Hematopoietic multipotent progenitor cell (in vitro differentiated cells): ENCODE data around the gene ZDHHC14. TPM values are rescaled to one million over a fixed set of nuclear protein-coding genes. Genes with fewer than 3 reads are reported as not detected.

Experiments
- DNase-seq, 3 donors: peaks; one replicate each; pipeline ENCODE4 v3.0.0-alpha.2; 2011 to 2015; ENCODE audit warnings: low read depth in 2 of 3, low spot score in 2 of 3
- total RNA-seq: library from RNA; depleted of rRNA; stranded (reverse); fragments of >200 nt; gene quantifications from one replicate; pipeline ENCODE4 v1.2.3, GENCODE V29; 2012

ZDHHC14 gene
- total RNA-seq, 1 donor, result 5.9 TPM

- no peak for DNase-seq
Measured at GRCh38 chr6:157511682-157512381, 130.8 kb downstream of the ZDHHC14 start.

- DNase-seq, result no peak
Measured at GRCh38 chr6:157512382-157512682, 131.3 kb downstream of the ZDHHC14 start.

- no peak for DNase-seq
Measured at GRCh38 chr6:157513004-157513603, 132.1 kb downstream of the ZDHHC14 start.

GRCh38 chr6:157513619-157514485, 132.9 kb downstream of the ZDHHC14 start:
- no peak for DNase-seq

- DNase-seq, result peak in 2 of 3 donors; percentile 92 to 93
Measured at GRCh38 chr6:157514659-157515496, 133.9 kb downstream of the ZDHHC14 start.

- DNase-seq, result no peak
Measured at GRCh38 chr6:157516319-157517026, 135.5 kb downstream of the ZDHHC14 start.

GRCh38 chr6:157517601-157518359, 136.8 kb downstream of the ZDHHC14 start:
- no peak for DNase-seq

- no peak for DNase-seq
Measured at GRCh38 chr6:157518397-157519250, 137.6 kb downstream of the ZDHHC14 start.

- no peak for DNase-seq
Measured at GRCh38 chr6:157519255-157520116, 138.5 kb downstream of the ZDHHC14 start.

- no peak for DNase-seq
Measured at GRCh38 chr6:157520117-157520406, 139.1 kb downstream of the ZDHHC14 start.

- peak in 1 of 3 donors; percentile 21 for DNase-seq
Measured at GRCh38 chr6:157520596-157521361, 139.8 kb downstream of the ZDHHC14 start.

- peak in 1 of 3 donors; percentile 12 for DNase-seq
Measured at GRCh38 chr6:157521362-157522335, 140.7 kb downstream of the ZDHHC14 start.

GRCh38 chr6:157522472-157522871, 141.5 kb downstream of the ZDHHC14 start:
- no peak for DNase-seq

- no peak for DNase-seq
Measured at GRCh38 chr6:157524735-157525134, 143.7 kb downstream of the ZDHHC14 start.

GRCh38 chr6:157525292-157525889, 144.4 kb downstream of the ZDHHC14 start:
- DNase-seq, result no peak
